Measurements from ENCODE around the gene LIPE. TPM values are rescaled to one million over a fixed set of nuclear protein-coding genes. Genes with fewer than 3 reads are reported as not detected.
A peak's percentile ranks its signal among the peaks of the same experiment; 100 is the strongest.

LIPE gene
- total RNA-seq, 1 experiment from 2014 or later = 6.8 TPM

DNA sequence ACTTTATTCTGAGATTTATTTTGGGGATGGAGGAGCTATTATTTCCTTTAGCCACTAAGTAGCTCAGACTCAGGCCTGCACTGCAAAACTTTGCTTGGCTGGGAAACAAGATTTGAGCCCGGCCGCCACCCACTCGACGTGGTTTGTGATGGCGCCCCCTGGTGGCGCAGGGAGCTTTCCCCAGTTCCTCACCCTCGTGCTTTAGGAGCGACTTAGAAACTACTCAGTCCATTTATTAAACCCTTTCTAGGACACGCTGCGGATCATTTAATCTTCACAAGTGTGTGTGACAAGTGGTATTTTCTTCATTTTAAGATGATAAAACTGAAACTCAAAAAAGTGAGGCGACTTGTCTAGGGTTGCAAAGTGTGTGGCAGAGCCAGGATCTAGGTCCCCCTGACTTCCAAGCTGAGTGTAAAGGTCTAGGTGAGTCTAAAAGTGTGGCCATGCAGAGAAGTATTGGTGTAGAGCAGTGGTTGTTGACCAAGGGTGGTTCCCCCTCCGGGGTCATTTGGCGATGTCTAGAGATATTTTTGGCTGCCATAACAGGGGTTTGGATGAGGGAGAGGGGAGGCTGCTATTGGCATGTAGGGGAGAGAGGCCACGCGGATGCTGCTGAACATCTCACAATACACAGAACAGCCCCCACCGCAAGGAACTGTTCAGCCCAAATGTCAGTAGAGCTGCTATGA, 13.3 kb upstream of the LIPE start:
- DNase-seq (ENCODE audit: low spot score) = peak; percentile 87
- Histone ChIP-seq H3K36me3 (ENCODE audit: insufficient read depth, low read length, poor library complexity, severe bottlenecking) (no peaks in the 10 kb centered on the region), H3K4me3 (ENCODE audit: low read depth, low read length, poor library complexity, severe bottlenecking) (no peak overlapping the region), H3K9me3 (ENCODE audit: low read depth, low read length, poor library complexity, severe bottlenecking) (no peaks in the 10 kb centered on the region), H3K4me1 (ENCODE audit: insufficient read depth, low read length, poor library complexity, severe bottlenecking) (no peaks in the 10 kb centered on the region), H3K27me3 (replicated peaks; ENCODE audit: insufficient read depth, low read depth, low read length, poor library complexity) (no peaks in the 10 kb centered on the region), H3K27ac (ENCODE audit: low read depth, low read length, poor library complexity, severe bottlenecking) (no peak overlapping the region)
- peak; percentile 98 for TF ChIP-seq CTCF (conservative IDR thresholded peaks at IDR 0.05; ENCODE audit: low read depth, low read length)
- no peak for TF ChIP-seq EZH2 (IDR thresholded peaks at IDR 0.05; ENCODE audit: borderline replicate concordance, low read depth, low read length, poor library complexity, severe bottlenecking)
- POLR2A ChIA-PET (ENCODE audit: low non-redundant PET) = no interaction called here
- CTCF ChIA-PET = interaction anchor here (0.6 to 1.6 kb wide), 5 partner anchors 13 to 309 kb away, joined by 3 to 5 read pairs (median 5); partner anchors contain the start of genes LIPE and POU2F2
- intact Hi-C loops (cut with micrococcal nuclease; ENCODE audit: unreplicated experiment) = loop anchor here (2.0 kb wide), 1 partner anchor 308 kb away; the partner anchor contains the start of gene POU2F2
- no TSS peak for BruUV-seq (replicated peaks)

- Histone ChIP-seq H3K27me3 (replicated peaks; ENCODE audit: insufficient read depth, low read depth, low read length, poor library complexity) (no peaks in the 10 kb centered on the region), H3K36me3 (ENCODE audit: insufficient read depth, low read length, poor library complexity, severe bottlenecking) (no peaks in the 10 kb centered on the region), H3K4me1 (ENCODE audit: insufficient read depth, low read length, poor library complexity, severe bottlenecking) (no peaks in the 10 kb centered on the region), H3K4me3 (ENCODE audit: low read depth, low read length, poor library complexity, severe bottlenecking) (no peak overlapping the region), H3K27ac (ENCODE audit: low read depth, low read length, poor library complexity, severe bottlenecking) (no peak overlapping the region), H3K9me3 (ENCODE audit: low read depth, low read length, poor library complexity, severe bottlenecking) (no peaks in the 10 kb centered on the region)
- POLR2A ChIA-PET (ENCODE audit: low non-redundant PET) = no interaction called here
- CTCF ChIA-PET = no interaction called here
- no peak for TF ChIP-seq EZH2 (IDR thresholded peaks at IDR 0.05; ENCODE audit: borderline replicate concordance, low read depth, low read length, poor library complexity, severe bottlenecking)
- BruUV-seq (replicated peaks) = no TSS peak
- intact Hi-C loops (cut with micrococcal nuclease; ENCODE audit: unreplicated experiment) = loop anchor here (5.0 kb wide), 1 partner anchor 329 kb away; no protein-coding TSS in a partner anchor
- DNase-seq (ENCODE audit: low spot score) = no peak
Measured at GRCh38 chr19:42436006-42436405, 8.8 kb upstream of the LIPE start.

GRCh38 chr19:42435316-42435715, 8.1 kb upstream of the LIPE start:
- no peaks in the 10 kb centered on the region for H3K27me3 ChIP-seq (replicated peaks; ENCODE audit: insufficient read depth, low read depth, low read length, poor library complexity)
- no peaks in the 10 kb centered on the region for H3K9me3 ChIP-seq (ENCODE audit: low read depth, low read length, poor library complexity, severe bottlenecking)
- H3K4me3 ChIP-seq (ENCODE audit: low read depth, low read length, poor library complexity, severe bottlenecking) = no peak overlapping the region
- POLR2A ChIA-PET (ENCODE audit: low non-redundant PET) = no interaction called here
- H3K36me3 ChIP-seq (ENCODE audit: insufficient read depth, low read length, poor library complexity, severe bottlenecking) = no peaks in the 10 kb centered on the region
- no TSS peak for BruUV-seq (replicated peaks)
- no peak overlapping the region for H3K27ac ChIP-seq (ENCODE audit: low read depth, low read length, poor library complexity, severe bottlenecking)
- CTCF ChIA-PET = interaction anchor here (0.6 kb wide), 4 partner anchors 13 to 302 kb away, joined by 3 to 7 read pairs (median 5); no protein-coding TSS in a partner anchor
- no peak for DNase-seq (ENCODE audit: low spot score)
- intact Hi-C loops (cut with micrococcal nuclease; ENCODE audit: unreplicated experiment) = loop anchor here (5.0 kb wide), 1 partner anchor 328 kb away; no protein-coding TSS in a partner anchor
- no peaks in the 10 kb centered on the region for H3K4me1 ChIP-seq (ENCODE audit: insufficient read depth, low read length, poor library complexity, severe bottlenecking)
- no peak for TF ChIP-seq CTCF (conservative IDR thresholded peaks at IDR 0.05; ENCODE audit: low read depth, low read length)
- no peak for TF ChIP-seq EZH2 (IDR thresholded peaks at IDR 0.05; ENCODE audit: borderline replicate concordance, low read depth, low read length, poor library complexity, severe bottlenecking)

All from A673 (cell line).